Activated CD4-positive, alpha-beta T cell treated with anti-CD3 and anti-CD28 coated beads, Interleukin-2, amount 50 U/mL, for 24 hours (primary cell): ENCODE data around the gene THOC5.
"Not testable (repeated sequence)": the region's sequence is repeated elsewhere in the genome, so short reads cannot be mapped to it uniquely, and the experiment has no call there.

Experiments used
- DNase-seq, 2 donors: peaks; one replicate each; pipeline ENCODE4 v3.0.0-alpha.2; 2020; ENCODE audit warnings: low read depth in 1 of 2, low spot score in 1 of 2

THOC5 gene

GRCh38 chr22:29511126-29511862 is 42.3 kb downstream of the THOC5 start:
- no peak for DNase-seq

- no peak for DNase-seq
These were observed 43.0 kb downstream of the THOC5 start for GRCh38 chr22:29510542-29510941.

- no peak for DNase-seq
These were observed 43.7 kb downstream of the THOC5 start for GRCh38 chr22:29509815-29510214.

GRCh38 chr22:29509298-29509697 is 44.3 kb downstream of the THOC5 start:
- no peak for DNase-seq

GRCh38 chr22:29503811-29504372 is 49.7 kb downstream of the THOC5 start:
- no peak for DNase-seq

- DNase-seq: no peak
These were observed 53.7 kb downstream of the THOC5 start for GRCh38 chr22:29499852-29500251.

- DNase-seq: no peak
These were observed 59.9 kb downstream of the THOC5 start for GRCh38 chr22:29493636-29494035.

GRCh38 chr22:29491012-29491411 is 62.5 kb downstream of the THOC5 start:
- no peak for DNase-seq

GRCh38 chr22:29489127-29489780 is 64.3 kb downstream of the THOC5 start:
- not testable (repeated sequence) for DNase-seq

- no peak for DNase-seq
These were observed 66.1 kb downstream of the THOC5 start for GRCh38 chr22:29487426-29487986.

GRCh38 chr22:29485448-29485847 is 68.1 kb downstream of the THOC5 start:
- DNase-seq: no peak

GRCh38 chr22:29484642-29485041 is 68.9 kb downstream of the THOC5 start:
- no peak for DNase-seq

- DNase-seq: no peak
These were observed 70.3 kb downstream of the THOC5 start for GRCh38 chr22:29483254-29483653.

GRCh38 chr22:29482726-29483125 is 70.8 kb downstream of the THOC5 start:
- no peak for DNase-seq

- DNase-seq: no peak
These were observed 71.3 kb downstream of the THOC5 start for GRCh38 chr22:29482253-29482652.

- DNase-seq: no peak
These were observed 72.1 kb downstream of the THOC5 start for GRCh38 chr22:29481265-29482000.

GRCh38 chr22:29480512-29481264 is 72.9 kb downstream of the THOC5 start:
- no peak for DNase-seq

- DNase-seq: no peak
These were observed 73.4 kb downstream of the THOC5 start for GRCh38 chr22:29480262-29480511.

- no peak for DNase-seq
These were observed 73.9 kb downstream of the THOC5 start, which contains the start of gene NEFH for GRCh38 chr22:29479417-29480261. Gene NEFH, plus strand, starts transcription at chr22:29480218. Its CDS starts 45 bp downstream, at chr22:29480263.
